DND-41 (cell line): ENCODE results near the gene LRRC47.

ENCODE experiments used
- CTCF ChIP-seq: IDR thresholded peaks from 2 replicates; pipeline ENCODE4 v1.5.1; 2012; ENCODE audit warnings: borderline replicate concordance, low read length, moderate library complexity, mild to moderate bottlenecking; ENCODE audit not compliant: poor library complexity, severe bottlenecking; ENCODE audit errors: extremely low read depth
- EZH2 ChIP-seq: IDR thresholded peaks from 3 replicates; pipeline ENCODE4 v1.6.1; 2012; ENCODE audit warnings: borderline replicate concordance, low read depth, mild to moderate bottlenecking, moderate library complexity, low read length, inconsistent platforms; ENCODE audit not compliant: severe bottlenecking

GRCh38 chr1:3821447-3821846 lies 25.1 kb upstream of the LRRC47 start:
- TF ChIP-seq CTCF (no peak), EZH2 (no peak)
